ENCODE results near the gene CHST9.

CHST9 gene

GRCh38 chr18:27135504-27136207 is 49.5 kb downstream of the CHST9 start:
- TF ChIP-seq, protein P1, sequence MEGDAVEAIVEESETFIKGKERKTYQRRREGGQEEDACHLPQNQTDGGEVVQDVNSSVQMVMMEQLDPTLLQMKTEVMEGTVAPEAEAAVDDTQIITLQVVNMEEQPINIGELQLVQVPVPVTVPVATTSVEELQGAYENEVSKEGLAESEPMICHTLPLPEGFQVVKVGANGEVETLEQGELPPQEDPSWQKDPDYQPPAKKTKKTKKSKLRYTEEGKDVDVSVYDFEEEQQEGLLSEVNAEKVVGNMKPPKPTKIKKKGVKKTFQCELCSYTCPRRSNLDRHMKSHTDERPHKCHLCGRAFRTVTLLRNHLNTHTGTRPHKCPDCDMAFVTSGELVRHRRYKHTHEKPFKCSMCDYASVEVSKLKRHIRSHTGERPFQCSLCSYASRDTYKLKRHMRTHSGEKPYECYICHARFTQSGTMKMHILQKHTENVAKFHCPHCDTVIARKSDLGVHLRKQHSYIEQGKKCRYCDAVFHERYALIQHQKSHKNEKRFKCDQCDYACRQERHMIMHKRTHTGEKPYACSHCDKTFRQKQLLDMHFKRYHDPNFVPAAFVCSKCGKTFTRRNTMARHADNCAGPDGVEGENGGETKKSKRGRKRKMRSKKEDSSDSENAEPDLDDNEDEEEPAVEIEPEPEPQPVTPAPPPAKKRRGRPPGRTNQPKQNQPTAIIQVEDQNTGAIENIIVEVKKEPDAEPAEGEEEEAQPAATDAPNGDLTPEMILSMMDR (conservative IDR thresholded peaks at IDR 0.05) = no peak
- H3K27ac ChIP-seq = no peak overlapping the region

DNA sequence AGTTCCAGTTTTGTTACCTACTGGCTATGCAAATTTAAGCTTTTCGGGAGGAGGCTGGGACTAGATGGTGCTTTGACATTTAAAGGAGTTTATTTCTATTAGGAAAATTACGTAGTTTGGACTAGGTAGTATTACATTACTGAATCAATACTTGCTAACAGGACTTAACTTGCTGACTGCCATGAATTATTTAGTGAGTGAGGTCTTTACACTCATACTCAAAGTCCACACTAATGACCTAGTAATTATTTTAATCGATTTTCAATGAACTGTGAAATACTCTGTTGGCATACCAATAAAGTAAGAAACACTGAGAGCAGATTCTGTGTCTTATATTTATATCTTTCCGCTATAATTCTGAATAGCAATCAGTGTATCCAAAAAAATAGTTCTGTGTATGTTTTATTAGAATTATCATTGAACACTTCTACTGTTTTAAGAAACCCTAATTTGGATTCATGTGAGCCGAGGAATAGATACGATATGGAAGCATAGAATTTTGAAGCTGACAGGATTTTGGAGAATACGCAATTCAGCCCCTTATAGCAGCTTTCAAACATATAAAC is 55.0 kb downstream of the CHST9 start:
- no peak overlapping the region for H3K27ac ChIP-seq
- TF ChIP-seq, protein P1 (conservative IDR thresholded peaks at IDR 0.05) = no peak

- TF ChIP-seq, protein P1 (conservative IDR thresholded peaks at IDR 0.05) = no peak
- H3K27ac ChIP-seq = no peak overlapping the region
These were observed 60.9 kb downstream of the CHST9 start for GRCh38 chr18:27124196-27124595.

DNA sequence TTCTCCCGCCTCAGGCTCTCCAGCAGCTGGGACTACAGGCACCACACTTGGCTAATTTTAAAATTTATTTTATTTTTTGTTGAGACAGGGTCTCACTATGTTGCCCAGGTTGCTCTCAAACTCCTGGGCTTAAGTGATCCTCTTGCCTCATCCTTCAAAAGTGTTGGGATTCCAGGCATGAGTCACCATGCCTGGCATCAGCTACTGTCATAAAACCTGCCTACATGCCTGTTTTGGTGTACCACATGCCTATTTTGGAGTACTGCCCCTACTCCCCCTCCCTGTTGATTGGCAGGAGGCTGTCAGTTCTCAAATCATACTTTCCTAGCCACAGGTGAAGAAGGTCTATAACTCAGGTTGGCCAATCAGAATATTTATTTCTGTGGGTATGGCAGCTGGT is 64.0 kb downstream of the CHST9 start:
- TF ChIP-seq, protein P1 (conservative IDR thresholded peaks at IDR 0.05) = no peak
- no peak overlapping the region for H3K27ac ChIP-seq

DNA sequence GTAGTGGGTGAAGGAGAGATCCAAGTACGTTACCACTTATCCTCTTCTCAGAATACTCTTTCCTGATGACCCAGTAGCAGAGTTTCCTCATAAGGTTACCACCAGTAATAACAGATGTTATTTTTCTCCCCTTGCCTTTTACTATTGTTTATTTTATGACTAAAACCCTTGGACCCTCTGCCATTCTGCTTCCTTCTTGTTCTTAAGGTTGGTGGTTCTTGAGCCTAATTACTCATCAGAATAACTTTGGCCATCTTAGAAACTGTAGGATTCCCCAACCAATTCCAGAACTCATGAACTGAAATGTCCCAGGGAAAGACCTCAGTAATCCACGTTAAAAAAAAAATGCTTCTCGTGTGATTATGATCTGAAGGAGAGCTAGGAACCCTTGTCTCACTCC is 64.9 kb downstream of the CHST9 start:
- no peak overlapping the region for H3K27ac ChIP-seq
- TF ChIP-seq, protein P1 (conservative IDR thresholded peaks at IDR 0.05) = no peak

GRCh38 chr18:27118973-27119372 is 66.1 kb downstream of the CHST9 start:
- no peak overlapping the region for H3K27ac ChIP-seq
- TF ChIP-seq, protein P1 (conservative IDR thresholded peaks at IDR 0.05) = no peak

DNA sequence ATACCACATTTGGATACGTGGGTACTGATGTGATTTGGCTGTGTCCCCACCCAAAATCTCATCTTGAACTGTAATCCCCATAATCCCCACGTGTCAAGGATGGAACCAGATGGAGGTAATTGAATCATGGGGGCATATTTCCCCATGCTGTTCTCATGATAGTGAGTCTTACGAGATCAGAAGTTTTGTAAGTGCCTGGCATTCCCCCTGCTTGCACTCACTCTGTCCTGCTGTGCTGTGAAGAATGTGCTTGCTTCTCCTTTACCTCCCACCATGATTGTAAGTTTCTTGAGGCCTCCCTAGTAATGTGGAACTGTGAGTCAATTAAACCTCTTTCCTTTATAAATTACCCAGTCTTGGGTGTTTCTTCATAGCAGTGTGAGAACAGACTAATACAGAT is 70.3 kb downstream of the CHST9 start:
- TF ChIP-seq, protein P1 (conservative IDR thresholded peaks at IDR 0.05) = no peak

More for the DNA sequence above, 70.3 kb downstream of the CHST9 start:
- no peak overlapping the region for H3K27ac ChIP-seq

Data from VCaP (cell line).